ENCODE measurements around the gene SYK. TPM values are rescaled to one million over a fixed set of nuclear protein-coding genes. Genes with fewer than 3 reads are reported as not detected.

SYK gene
- total RNA-seq, 1 experiment from 2014 or later: 9.0 TPM

DNA sequence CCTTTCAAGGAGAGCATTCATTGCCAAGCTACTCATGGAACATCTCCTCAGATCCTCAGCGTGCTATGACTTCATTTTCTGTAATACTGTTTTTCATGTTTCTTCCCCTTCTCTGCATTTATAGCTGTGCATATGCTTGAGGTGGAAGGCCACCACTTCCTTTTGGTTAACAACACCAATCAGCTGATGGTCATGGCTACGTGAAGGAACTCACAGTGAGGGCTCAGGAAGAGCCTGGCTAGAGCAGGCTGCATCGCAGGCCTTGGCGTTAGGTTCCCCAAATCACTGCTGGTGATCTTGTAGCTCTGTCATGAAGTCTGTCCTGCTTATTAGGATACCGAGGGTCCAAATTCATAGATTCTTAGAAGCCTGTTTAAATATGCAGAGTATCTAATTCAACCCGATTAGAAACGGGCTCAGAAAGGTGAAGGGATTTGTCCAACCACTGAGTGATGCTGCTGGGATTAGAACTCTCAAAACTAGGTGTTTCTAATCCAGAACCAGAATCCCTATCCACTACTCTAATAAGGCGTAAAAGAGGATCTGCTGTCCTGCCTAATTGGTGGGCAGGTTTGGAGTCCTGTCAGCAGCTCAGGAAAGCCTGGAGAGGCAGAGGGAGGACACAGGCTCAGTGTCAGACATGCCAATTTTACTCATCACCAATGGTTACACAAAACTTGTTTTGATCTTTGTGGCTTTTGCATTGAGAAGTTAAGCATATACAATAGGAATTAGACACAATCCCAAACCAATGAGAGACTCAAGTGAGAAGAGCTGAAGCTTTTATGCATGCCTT lies 7.5 kb downstream of the SYK start:
- no peak for DNase-seq (ENCODE audit: low read depth, low spot score)
- Histone ChIP-seq H3K4me1 (ENCODE audit: control insufficient read depth in 1 of 2, insufficient read depth in 2 of 2, low read length in 2 of 2) (peaks cover 0 to 6% of the 10 kb centered on the region in 2 experiments; a peak in 2 of 4 replicates), H3K9ac (ENCODE audit: low read length) (no peak overlapping the region), H3K4me3 (replicated peaks in 1 of 2; ENCODE audit: low read depth in 1 of 2, low read length in 2 of 2) (no peak overlapping the region), H3K79me2 (ENCODE audit: insufficient read depth, low read length) (no peaks in the 10 kb centered on the region), H3K9me3 (ENCODE audit: control insufficient read depth in 1 of 2, insufficient read depth in 1 of 2, low read depth in 1 of 2, low read length in 2 of 2) (no peaks in the 10 kb centered on the region), H4K20me1 (ENCODE audit: insufficient read depth) (no peaks in the 10 kb centered on the region), H3K9me2 (ENCODE audit: insufficient read depth) (no peaks in the 10 kb centered on the region), H3K27ac (ENCODE audit: low read depth, low read length) (no peak overlapping the region), H3K36me3 (ENCODE audit: control insufficient read depth in 1 of 2, insufficient read depth in 2 of 2, low read length in 2 of 2) (no peaks in the 10 kb centered on the region), H3K27me3 (ENCODE audit: insufficient read depth, low read length) (no peaks in the 10 kb centered on the region), H3K4me2 (ENCODE audit: low read length) (no peak overlapping the region), H2AFZ (ENCODE audit: low read depth, low read length, poor library complexity, severe bottlenecking) (no peak overlapping the region)
- CTCF ChIA-PET: no interaction called here
- intact Hi-C loops (cut with micrococcal nuclease): no loop called here
- RAD21 ChIA-PET (ENCODE audit: low non-redundant PET in 1 of 2, low total read pairs in 2 of 2, uncharacterized antibody in 2 of 2, unreplicated experiment in 2 of 2): no interaction called here
- TF ChIP-seq EZH2 (IDR thresholded peaks at IDR 0.05): no peak
- TF ChIP-seq, protein P1, sequence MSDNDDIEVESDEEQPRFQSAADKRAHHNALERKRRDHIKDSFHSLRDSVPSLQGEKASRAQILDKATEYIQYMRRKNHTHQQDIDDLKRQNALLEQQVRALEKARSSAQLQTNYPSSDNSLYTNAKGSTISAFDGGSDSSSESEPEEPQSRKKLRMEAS (IDR thresholded peaks at IDR 0.05): no peak
- no peak for TF ChIP-seq POLR2AphosphoS5 (IDR thresholded peaks at IDR 0.05; ENCODE audit: low read depth, low read length)
- no peak for ATAC-seq
- POLR2A ChIA-PET: no interaction called here
- no TSS peak for BruUV-seq (replicated peaks)

DNA sequence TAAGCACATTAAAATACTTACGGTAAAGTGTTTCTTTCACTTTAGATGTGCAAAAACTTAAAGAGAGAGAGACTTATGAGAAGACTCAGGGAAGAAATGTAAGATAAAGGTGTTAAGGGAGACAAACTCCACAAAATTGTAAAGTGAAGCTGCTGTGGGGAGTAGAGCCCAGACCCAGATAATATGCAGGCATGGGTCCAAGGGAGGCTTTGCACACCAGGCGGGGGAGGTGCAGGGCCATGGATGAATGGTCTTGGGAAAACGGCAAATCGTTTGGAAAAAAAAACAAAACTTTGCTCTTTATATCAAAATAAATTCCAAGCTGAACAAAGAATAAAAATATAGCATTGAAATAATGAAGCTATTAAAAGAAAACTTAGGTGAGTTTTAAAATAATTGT lies 9.1 kb downstream of the SYK start:
- Histone ChIP-seq H3K9me2 (ENCODE audit: insufficient read depth) (no peaks in the 10 kb centered on the region), H2AFZ (ENCODE audit: low read depth, low read length, poor library complexity, severe bottlenecking) (no peak overlapping the region), H4K20me1 (ENCODE audit: insufficient read depth) (no peaks in the 10 kb centered on the region), H3K27me3 (ENCODE audit: insufficient read depth, low read length) (no peaks in the 10 kb centered on the region), H3K79me2 (ENCODE audit: insufficient read depth, low read length) (no peaks in the 10 kb centered on the region), H3K9ac (ENCODE audit: low read length) (no peak overlapping the region), H3K9me3 (ENCODE audit: control insufficient read depth in 1 of 2, insufficient read depth in 1 of 2, low read depth in 1 of 2, low read length in 2 of 2) (no peaks in the 10 kb centered on the region), H3K4me1 (ENCODE audit: control insufficient read depth in 1 of 2, insufficient read depth in 2 of 2, low read length in 2 of 2) (peaks cover 0 to 6% of the 10 kb centered on the region in 2 experiments; a peak in 3 of 4 replicates), H3K36me3 (ENCODE audit: control insufficient read depth in 1 of 2, insufficient read depth in 2 of 2, low read length in 2 of 2) (no peaks in the 10 kb centered on the region), H3K4me2 (ENCODE audit: low read length) (no peak overlapping the region), H3K4me3 (replicated peaks in 1 of 2; ENCODE audit: low read depth in 1 of 2, low read length in 2 of 2) (no peak overlapping the region), H3K27ac (ENCODE audit: low read depth, low read length) (no peak overlapping the region)
- POLR2A ChIA-PET: no interaction called here
- CTCF ChIA-PET: no interaction called here
- DNase-seq (ENCODE audit: low read depth, low spot score): no peak
- no TSS peak for BruUV-seq (replicated peaks)
- no peak for ATAC-seq
- RAD21 ChIA-PET (ENCODE audit: low non-redundant PET in 1 of 2, low total read pairs in 2 of 2, uncharacterized antibody in 2 of 2, unreplicated experiment in 2 of 2): no interaction called here
- intact Hi-C loops (cut with micrococcal nuclease): no loop called here
- no peak for TF ChIP-seq ELF1 (IDR thresholded peaks at IDR 0.05; ENCODE audit: borderline replicate concordance, low read depth)
- TF ChIP-seq, protein P1 (IDR thresholded peaks at IDR 0.05): no peak
- no peak for TF ChIP-seq EGR1 (IDR thresholded peaks at IDR 0.05; ENCODE audit: low read depth)
- TF ChIP-seq POLR2AphosphoS5 (IDR thresholded peaks at IDR 0.05; ENCODE audit: low read depth, low read length): no peak
- TF ChIP-seq, protein P2, sequence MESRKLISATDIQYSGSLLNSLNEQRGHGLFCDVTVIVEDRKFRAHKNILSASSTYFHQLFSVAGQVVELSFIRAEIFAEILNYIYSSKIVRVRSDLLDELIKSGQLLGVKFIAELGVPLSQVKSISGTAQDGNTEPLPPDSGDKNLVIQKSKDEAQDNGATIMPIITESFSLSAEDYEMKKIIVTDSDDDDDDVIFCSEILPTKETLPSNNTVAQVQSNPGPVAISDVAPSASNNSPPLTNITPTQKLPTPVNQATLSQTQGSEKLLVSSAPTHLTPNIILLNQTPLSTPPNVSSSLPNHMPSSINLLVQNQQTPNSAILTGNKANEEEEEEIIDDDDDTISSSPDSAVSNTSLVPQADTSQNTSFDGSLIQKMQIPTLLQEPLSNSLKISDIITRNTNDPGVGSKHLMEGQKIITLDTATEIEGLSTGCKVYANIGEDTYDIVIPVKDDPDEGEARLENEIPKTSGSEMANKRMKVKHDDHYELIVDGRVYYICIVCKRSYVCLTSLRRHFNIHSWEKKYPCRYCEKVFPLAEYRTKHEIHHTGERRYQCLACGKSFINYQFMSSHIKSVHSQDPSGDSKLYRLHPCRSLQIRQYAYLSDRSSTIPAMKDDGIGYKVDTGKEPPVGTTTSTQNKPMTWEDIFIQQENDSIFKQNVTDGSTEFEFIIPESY (IDR thresholded peaks at IDR 0.05; ENCODE audit: extremely low read depth, insufficient replicate concordance, low read length): no peak
- TF ChIP-seq EZH2phosphoT487 (IDR thresholded peaks at IDR 0.05; ENCODE audit: borderline replicate concordance): no peak
- TF ChIP-seq JUND (IDR thresholded peaks at IDR 0.05): no peak
- TF ChIP-seq SRF (IDR thresholded peaks at IDR 0.05; ENCODE audit: low read depth): no peak

Measured in HCT116 (cell line).